Choroid plexus epithelial cell (primary cell): Measurements from ENCODE around the gene MGAT4B.
A peak's percentile ranks its signal among the peaks of the same experiment; 100 is the strongest.

Experiments
- DNase-seq: peaks from one replicate; pipeline ENCODE4 v3.0.0-alpha.2; 2010; ENCODE audit warnings: low read depth
- H3K4me3 ChIP-seq: 2 replicates; pipeline ENCODE4 v1.5.1; 2011; ENCODE audit warnings: low read depth, mild to moderate bottlenecking, control low read depth, low read length, moderate library complexity
- CTCF ChIP-seq: conservative IDR thresholded peaks from 2 replicates; pipeline ENCODE4 v1.5.1; 2011; ENCODE audit warnings: low read depth, mild to moderate bottlenecking, control low read depth, inconsistent platforms, low read length, moderate library complexity

The MGAT4B gene

GRCh38 chr5:179806250-179807048 lies at the start of gene MGAT4B:
MGAT4B (minus strand) TSS chr5:179806866; CDS start chr5:179806583, 283 bp downstream.
- TF ChIP-seq CTCF: no peak
- peak; percentile 77 for DNase-seq
- peak within 1 kb of the TSS; percentile 84 for H3K4me3 ChIP-seq

- no peak for TF ChIP-seq CTCF
- H3K4me3 ChIP-seq: no peak overlapping the region
- no peak for DNase-seq
Measured at GRCh38 chr5:179854356-179854755, 47.7 kb upstream of the MGAT4B start.

- TF ChIP-seq CTCF: no peak
Measured at GRCh38 chr5:179852993-179853547, 46.4 kb upstream of the MGAT4B start.

GRCh38 chr5:179841621-179842020 lies 35.0 kb upstream of the MGAT4B start:
- no peak for DNase-seq
- TF ChIP-seq CTCF: no peak
- H3K4me3 ChIP-seq: no peak overlapping the region

More at GRCh38 chr5:179852993-179853547, 46.4 kb upstream of the MGAT4B start:
- no peak overlapping the region for H3K4me3 ChIP-seq
- DNase-seq: no peak

DNA sequence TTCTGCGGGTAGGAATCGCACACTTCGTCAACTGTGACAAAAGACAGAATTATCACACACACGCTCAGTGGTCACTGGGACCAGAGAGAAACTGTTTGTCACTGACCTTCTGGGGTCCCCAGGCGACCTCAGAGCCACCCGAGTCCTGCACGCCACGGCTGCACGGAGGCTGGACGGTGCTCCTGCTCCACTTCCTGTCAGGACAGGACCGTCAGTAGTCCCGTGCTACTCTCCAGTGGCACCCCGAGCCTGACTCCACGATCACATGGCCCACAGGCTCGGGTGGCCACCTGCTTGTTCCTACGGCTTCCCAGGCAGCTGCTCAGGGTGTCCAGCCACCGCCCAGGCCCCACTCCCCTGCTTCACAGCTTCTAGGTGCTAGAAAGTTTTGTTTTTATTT lies 34.1 kb upstream of the MGAT4B start:
- H3K4me3 ChIP-seq: no peak overlapping the region
- no peak for DNase-seq
- TF ChIP-seq CTCF: no peak

DNA sequence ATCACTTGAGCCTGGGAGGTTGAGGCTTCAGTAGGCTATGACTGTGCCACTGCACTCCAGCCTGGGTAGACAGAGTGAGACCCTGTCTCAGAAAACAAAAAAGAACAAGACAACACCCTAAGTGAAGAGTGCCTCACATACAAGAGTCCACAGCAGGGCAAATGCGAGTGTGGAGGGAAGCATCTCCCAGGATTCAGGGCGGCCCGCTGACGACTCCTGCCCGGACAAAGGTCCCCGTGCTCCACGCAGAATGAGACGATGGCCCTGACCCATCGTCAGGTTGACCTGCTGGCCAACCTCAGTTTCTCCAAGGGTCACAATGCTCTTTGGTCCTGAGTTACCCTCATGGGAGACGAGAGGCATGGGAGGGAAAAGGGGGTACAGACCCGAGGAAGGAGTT lies 33.7 kb upstream of the MGAT4B start:
- DNase-seq: no peak
- no peak overlapping the region for H3K4me3 ChIP-seq
- no peak for TF ChIP-seq CTCF
